ENCODE data around the gene LMBR1.

The LMBR1 gene

GRCh38 chr7:156665101-156665500 is 227.9 kb downstream of the LMBR1 start:
- H3K36me3 ChIP-seq (ENCODE audit: insufficient read depth) = no peaks in the 10 kb centered on the region
- no peaks in the 10 kb centered on the region for H3K27me3 ChIP-seq (ENCODE audit: insufficient read depth, low read depth)
- H4K20me1 ChIP-seq (ENCODE audit: insufficient read depth) = no peaks in the 10 kb centered on the region
- no peak overlapping the region for H3K4me2 ChIP-seq
- no peak overlapping the region for H3K27ac ChIP-seq
- H3K9ac ChIP-seq = no peak overlapping the region
- no peaks in the 10 kb centered on the region for H3K79me2 ChIP-seq (ENCODE audit: insufficient read depth, low read depth)
- H3K4me3 ChIP-seq (IDR thresholded peaks at IDR 0.05; ENCODE audit: insufficient read depth, low read depth, low read length) = no peak overlapping the region
- H3K4me1 ChIP-seq (ENCODE audit: low read depth, poor library complexity, severe bottlenecking) = no peaks in the 10 kb centered on the region
- no peak overlapping the region for H2AFZ ChIP-seq (ENCODE audit: low read depth)
- TF ChIP-seq CTCF (conservative IDR thresholded peaks at IDR 0.05; ENCODE audit: low read depth, low read length) = no peak

GRCh38 chr7:156662277-156662676 is 230.7 kb downstream of the LMBR1 start:
- Histone ChIP-seq H3K4me2 (no peak overlapping the region), H3K27ac (no peak overlapping the region), H3K9ac (no peak overlapping the region), H3K36me3 (ENCODE audit: insufficient read depth) (no peaks in the 10 kb centered on the region), H4K20me1 (ENCODE audit: insufficient read depth) (no peaks in the 10 kb centered on the region), H3K4me3 (IDR thresholded peaks at IDR 0.05; ENCODE audit: insufficient read depth, low read depth, low read length) (no peak overlapping the region), H2AFZ (ENCODE audit: low read depth) (no peak overlapping the region), H3K79me2 (ENCODE audit: insufficient read depth, low read depth) (no peaks in the 10 kb centered on the region), H3K4me1 (ENCODE audit: low read depth, poor library complexity, severe bottlenecking) (peaks cover 5% of the 10 kb centered on the region), H3K27me3 (ENCODE audit: insufficient read depth, low read depth) (no peaks in the 10 kb centered on the region)
- no peak for TF ChIP-seq CTCF (conservative IDR thresholded peaks at IDR 0.05; ENCODE audit: low read depth, low read length)

- Histone ChIP-seq H3K36me3 (ENCODE audit: insufficient read depth) (no peaks in the 10 kb centered on the region), H3K27ac (no peak overlapping the region), H4K20me1 (ENCODE audit: insufficient read depth) (no peaks in the 10 kb centered on the region), H3K4me2 (no peak overlapping the region), H3K4me1 (ENCODE audit: low read depth, poor library complexity, severe bottlenecking) (peaks cover 11% of the 10 kb centered on the region), H3K27me3 (ENCODE audit: insufficient read depth, low read depth) (no peaks in the 10 kb centered on the region), H3K4me3 (IDR thresholded peaks at IDR 0.05; ENCODE audit: insufficient read depth, low read depth, low read length) (no peak overlapping the region), H3K79me2 (ENCODE audit: insufficient read depth, low read depth) (no peaks in the 10 kb centered on the region), H2AFZ (ENCODE audit: low read depth) (no peak overlapping the region), H3K9ac (no peak overlapping the region)
- no peak for TF ChIP-seq CTCF (conservative IDR thresholded peaks at IDR 0.05; ENCODE audit: low read depth, low read length)
Observed at GRCh38 chr7:156661637-156662036, 231.3 kb downstream of the LMBR1 start.

GRCh38 chr7:156659961-156660360 is 233.0 kb downstream of the LMBR1 start:
- no peak overlapping the region for H3K9ac ChIP-seq
- TF ChIP-seq CTCF (conservative IDR thresholded peaks at IDR 0.05; ENCODE audit: low read depth, low read length) = no peak
- no peaks in the 10 kb centered on the region for H3K79me2 ChIP-seq (ENCODE audit: insufficient read depth, low read depth)
- peaks cover 18% of the 10 kb centered on the region for H3K4me1 ChIP-seq (ENCODE audit: low read depth, poor library complexity, severe bottlenecking)
- H3K4me2 ChIP-seq = no peak overlapping the region
- H3K27me3 ChIP-seq (ENCODE audit: insufficient read depth, low read depth) = no peaks in the 10 kb centered on the region
- no peak overlapping the region for H3K27ac ChIP-seq
- H3K36me3 ChIP-seq (ENCODE audit: insufficient read depth) = no peaks in the 10 kb centered on the region
- H3K4me3 ChIP-seq (IDR thresholded peaks at IDR 0.05; ENCODE audit: insufficient read depth, low read depth, low read length) = no peak overlapping the region
- H4K20me1 ChIP-seq (ENCODE audit: insufficient read depth) = no peaks in the 10 kb centered on the region
- no peak overlapping the region for H2AFZ ChIP-seq (ENCODE audit: low read depth)

All from KMS-11 (cell line).